HepG2 (cell line): ENCODE results near the gene PROX1. TPM values are rescaled to one million over a fixed set of nuclear protein-coding genes. Genes with fewer than 3 reads are reported as not detected.
A peak's percentile ranks its signal among the peaks of the same experiment; 100 is the strongest.

Experiments used
- CAMTA2 ChIP-seq: sonication (generic); formaldehyde crosslinking; IDR thresholded peaks from 2 replicates; pipeline ENCODE4 v1.4.0; 2020; ENCODE audit warnings: mild to moderate bottlenecking, missing genetic modification reagents, borderline replicate concordance
- JARID2 ChIP-seq: sonication (generic); formaldehyde crosslinking; IDR thresholded peaks from 2 replicates; pipeline ENCODE4 v1.8.1; 2023; ENCODE audit warnings: missing genetic modification reagents, inconsistent platforms; ENCODE audit not compliant: insufficient replicate concordance
- KLF16 ChIP-seq, 2 experiments: sonication (generic) in 1 of 2; formaldehyde crosslinking in 1 of 2; IDR thresholded peaks; 2 replicates each; pipeline versions ENCODE4 v1.6.1 to v1.8.0; 2016 to 2023; ENCODE audit warnings: missing genetic modification reagents in 2 of 2, missing compliant biosample characterization in 1 of 2
- NR2F6 ChIP-seq, 2 experiments: IDR thresholded peaks; 2 replicates each; pipeline ENCODE4 v1.6.1; 2016; ENCODE audit warnings: antibody characterized with exemption in 1 of 2, mild to moderate bottlenecking in 1 of 2
- RCOR2 ChIP-seq: IDR thresholded peaks from 2 replicates; pipeline ENCODE4 v1.6.1; 2016; ENCODE audit warnings: missing biosample characterization, missing genetic modification reagents
- ZNF12 ChIP-seq: sonication (generic); formaldehyde crosslinking; IDR thresholded peaks from 2 replicates; pipeline ENCODE4 v1.5.0; 2020; ENCODE audit warnings: missing genetic modification reagents
- ZNF550 ChIP-seq: sonication (generic); formaldehyde crosslinking; IDR thresholded peaks from 2 replicates; pipeline ENCODE4 v1.4.0; 2020; ENCODE audit warnings: mild to moderate bottlenecking, missing genetic modification reagents, borderline replicate concordance
- ZSCAN31 ChIP-seq: sonication (generic); formaldehyde crosslinking; IDR thresholded peaks from 2 replicates; pipeline ENCODE4 v1.5.0; 2020; ENCODE audit warnings: low read depth, mild to moderate bottlenecking, missing genetic modification reagents
- polyA plus RNA-seq, 8 experiments: library from polyadenylated mRNA; depleted of rRNA in 3 of 8; stranded (reverse) in 7 of 8; unstranded in 1 of 8; fragments of >200 nt; fragmentation: Illumina TruSeq in 4 of 8; extraction: Trizol in 4 of 8; gene quantifications; 2 replicates each; pipeline versions ENCODE4 v1.2.1 to v1.2.3, GENCODE V29; 2011 to 2016; ENCODE audit warnings: low read depth in 4 of 8, missing spikeins in 1 of 8, mixed read lengths in 1 of 8; ENCODE audit not compliant: insufficient read depth in 1 of 8
- total RNA-seq, 5 experiments: library from RNA; depleted of rRNA; stranded (reverse); fragments of >200 nt; fragmentation: Illumina TruSeq; extraction: Trizol; gene quantifications; 2 replicates each; pipeline ENCODE4 v1.2.3, GENCODE V29; 2016; ENCODE audit warnings: low read depth in 1 of 5
- TF ChIP-seq, protein P1 (sequence below): sonication (generic); formaldehyde crosslinking; IDR thresholded peaks from 2 replicates; pipeline ENCODE4 v1.4.0; 2020; ENCODE audit warnings: mild to moderate bottlenecking, missing genetic modification reagents
- TF ChIP-seq, protein P2 (sequence below): sonication (generic); formaldehyde crosslinking; IDR thresholded peaks from 2 replicates; pipeline ENCODE4 v1.8.0; 2022; ENCODE audit warnings: missing genetic modification reagents, mild to moderate bottlenecking, borderline replicate concordance
- TF ChIP-seq, protein P3 (sequence below): sonication (generic); formaldehyde crosslinking; IDR thresholded peaks from 2 replicates; pipeline ENCODE4; 2020; ENCODE audit warnings: missing genetic modification reagents, mild to moderate bottlenecking, borderline replicate concordance
- TF ChIP-seq, protein P4 (sequence below): sonication (generic); formaldehyde crosslinking; IDR thresholded peaks from 2 replicates; pipeline ENCODE4 v1.5.0; 2020; ENCODE audit warnings: mild to moderate bottlenecking, missing genetic modification reagents, borderline replicate concordance

PROX1 gene
- total and polyA plus RNA-seq, 2 of the 13 experiments (the other 11 are each of a cell fraction or from before 2014, with no cell fraction given) = 12.3 to 30.2 TPM

DNA sequence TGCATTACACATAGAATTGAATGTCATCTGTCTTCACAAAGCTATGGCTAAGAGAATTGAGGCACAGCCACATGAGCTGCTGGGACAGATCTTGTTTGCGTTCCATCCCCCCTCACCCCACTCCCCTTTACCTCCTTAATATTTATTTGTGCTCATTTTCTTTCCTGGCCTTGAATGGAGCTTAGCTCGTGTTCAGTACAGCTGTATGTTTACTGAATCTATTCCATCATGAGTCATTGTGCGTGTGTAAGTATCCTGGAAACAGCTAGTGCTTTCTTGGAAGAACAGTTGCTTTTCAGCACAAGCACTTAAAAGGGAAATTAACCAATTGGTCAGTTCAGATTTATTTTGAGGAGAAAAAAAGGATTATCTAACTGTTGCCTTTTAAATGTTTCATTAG lies 14.7 kb downstream of the PROX1 start (continued):
- TF ChIP-seq, protein P1, sequence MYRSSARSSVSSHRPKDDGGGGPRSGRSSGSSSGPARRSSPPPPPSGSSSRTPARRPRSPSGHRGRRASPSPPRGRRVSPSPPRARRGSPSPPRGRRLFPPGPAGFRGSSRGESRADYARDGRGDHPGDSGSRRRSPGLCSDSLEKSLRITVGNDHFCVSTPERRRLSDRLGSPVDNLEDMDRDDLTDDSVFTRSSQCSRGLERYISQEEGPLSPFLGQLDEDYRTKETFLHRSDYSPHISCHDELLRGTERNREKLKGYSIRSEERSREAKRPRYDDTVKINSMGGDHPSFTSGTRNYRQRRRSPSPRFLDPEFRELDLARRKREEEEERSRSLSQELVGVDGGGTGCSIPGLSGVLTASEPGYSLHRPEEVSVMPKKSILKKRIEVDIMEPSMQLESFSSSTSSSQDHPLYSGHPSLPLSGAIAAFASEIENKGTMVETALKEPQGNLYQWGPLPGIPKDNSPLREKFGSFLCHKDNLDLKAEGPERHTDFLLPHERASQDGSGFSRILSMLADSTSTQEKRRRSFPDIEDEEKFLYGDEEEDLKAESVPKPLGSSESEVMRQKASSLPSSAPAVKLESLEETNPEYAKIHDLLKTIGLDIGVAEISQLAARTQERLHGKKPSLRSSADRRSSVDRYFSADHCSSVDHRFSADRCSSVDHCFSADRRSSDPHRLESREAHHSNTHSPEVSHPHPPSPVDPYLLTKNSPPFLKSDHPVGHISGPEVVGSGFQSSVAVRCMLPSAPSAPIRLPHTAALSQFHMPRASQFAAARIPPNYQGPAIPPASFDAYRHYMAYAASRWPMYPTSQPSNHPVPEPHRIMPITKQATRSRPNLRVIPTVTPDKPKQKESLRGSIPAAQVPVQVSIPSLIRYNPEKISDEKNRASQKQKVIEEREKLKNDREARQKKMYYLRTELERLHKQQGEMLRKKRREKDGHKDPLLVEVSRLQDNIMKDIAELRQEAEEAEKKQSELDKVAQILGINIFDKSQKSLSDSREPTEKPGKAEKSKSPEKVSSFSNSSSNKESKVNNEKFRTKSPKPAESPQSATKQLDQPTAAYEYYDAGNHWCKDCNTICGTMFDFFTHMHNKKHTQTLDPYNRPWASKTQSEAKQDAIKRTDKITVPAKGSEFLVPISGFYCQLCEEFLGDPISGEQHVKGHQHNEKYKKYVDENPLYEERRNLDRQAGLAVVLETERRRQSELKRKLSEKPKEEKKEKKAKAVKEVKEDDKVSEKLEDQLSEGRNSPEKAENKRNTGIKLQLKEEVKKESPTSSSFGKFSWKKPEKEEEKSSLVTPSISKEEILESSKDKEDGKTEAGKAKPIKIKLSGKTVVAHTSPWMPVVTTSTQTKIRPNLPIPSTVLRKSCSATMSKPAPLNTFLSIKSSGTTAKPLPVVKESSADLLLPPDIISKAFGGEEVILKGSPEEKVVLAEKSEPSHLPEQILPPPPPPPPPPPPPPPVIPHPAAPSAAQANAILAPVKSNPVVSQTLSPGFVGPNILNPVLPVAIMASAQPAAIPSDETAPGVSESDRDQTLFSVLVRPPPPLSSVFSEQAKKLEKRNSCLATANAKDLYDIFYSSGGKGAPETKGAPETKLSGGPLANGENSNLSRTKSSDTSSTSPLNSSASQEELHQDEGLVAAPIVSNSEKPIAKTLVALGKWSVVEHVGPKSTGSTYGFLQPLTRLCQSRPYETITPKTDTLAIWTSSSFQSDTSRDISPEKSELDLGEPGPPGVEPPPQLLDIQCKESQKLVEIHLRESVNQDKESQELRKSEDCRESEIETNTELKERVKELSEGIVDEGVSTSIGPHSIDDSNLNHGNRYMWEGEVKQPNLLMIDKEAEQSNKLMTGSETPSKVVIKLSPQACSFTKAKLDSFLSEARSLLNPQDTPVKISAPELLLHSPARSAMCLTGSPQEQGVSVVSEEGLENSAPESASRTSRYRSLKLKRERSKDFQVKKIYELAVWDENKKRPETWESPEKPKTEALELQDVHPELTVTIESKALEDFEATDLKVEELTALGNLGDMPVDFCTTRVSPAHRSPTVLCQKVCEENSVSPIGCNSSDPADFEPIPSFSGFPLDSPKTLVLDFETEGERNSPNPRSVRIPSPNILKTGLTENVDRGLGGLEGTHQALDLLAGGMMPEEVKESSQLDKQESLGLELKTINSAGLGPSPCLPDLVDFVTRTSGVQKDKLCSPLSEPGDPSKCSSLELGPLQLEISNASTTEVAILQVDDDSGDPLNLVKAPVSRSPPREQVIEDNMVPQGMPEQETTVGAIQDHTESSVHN = no peak
- TF ChIP-seq NR2F6 (IDR thresholded peaks at IDR 0.05) (no peak), NR2F6 (CRISPR knock-in tag; IDR thresholded peaks at IDR 0.05) (0 out of 2 replicates have a peak, but pooled peaks have one; percentile 15), ZSCAN31 (no peak), ZNF550 (CRISPR knock-in tag) (no peak), KLF16 (CRISPR knock-in tag; IDR thresholded peaks at IDR 0.05) (no peak), CAMTA2 (CRISPR knock-in tag) (no peak), ZNF12 (CRISPR knock-in tag) (no peak), RCOR2 (peak; percentile 62; the same call in 1 of the 2 replicates), JARID2 (CRISPR knock-in tag) (no peak)
- TF ChIP-seq, protein P2, sequence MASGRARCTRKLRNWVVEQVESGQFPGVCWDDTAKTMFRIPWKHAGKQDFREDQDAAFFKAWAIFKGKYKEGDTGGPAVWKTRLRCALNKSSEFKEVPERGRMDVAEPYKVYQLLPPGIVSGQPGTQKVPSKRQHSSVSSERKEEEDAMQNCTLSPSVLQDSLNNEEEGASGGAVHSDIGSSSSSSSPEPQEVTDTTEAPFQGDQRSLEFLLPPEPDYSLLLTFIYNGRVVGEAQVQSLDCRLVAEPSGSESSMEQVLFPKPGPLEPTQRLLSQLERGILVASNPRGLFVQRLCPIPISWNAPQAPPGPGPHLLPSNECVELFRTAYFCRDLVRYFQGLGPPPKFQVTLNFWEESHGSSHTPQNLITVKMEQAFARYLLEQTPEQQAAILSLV (CRISPR knock-in tag) = no peak
- TF ChIP-seq, protein P3, sequence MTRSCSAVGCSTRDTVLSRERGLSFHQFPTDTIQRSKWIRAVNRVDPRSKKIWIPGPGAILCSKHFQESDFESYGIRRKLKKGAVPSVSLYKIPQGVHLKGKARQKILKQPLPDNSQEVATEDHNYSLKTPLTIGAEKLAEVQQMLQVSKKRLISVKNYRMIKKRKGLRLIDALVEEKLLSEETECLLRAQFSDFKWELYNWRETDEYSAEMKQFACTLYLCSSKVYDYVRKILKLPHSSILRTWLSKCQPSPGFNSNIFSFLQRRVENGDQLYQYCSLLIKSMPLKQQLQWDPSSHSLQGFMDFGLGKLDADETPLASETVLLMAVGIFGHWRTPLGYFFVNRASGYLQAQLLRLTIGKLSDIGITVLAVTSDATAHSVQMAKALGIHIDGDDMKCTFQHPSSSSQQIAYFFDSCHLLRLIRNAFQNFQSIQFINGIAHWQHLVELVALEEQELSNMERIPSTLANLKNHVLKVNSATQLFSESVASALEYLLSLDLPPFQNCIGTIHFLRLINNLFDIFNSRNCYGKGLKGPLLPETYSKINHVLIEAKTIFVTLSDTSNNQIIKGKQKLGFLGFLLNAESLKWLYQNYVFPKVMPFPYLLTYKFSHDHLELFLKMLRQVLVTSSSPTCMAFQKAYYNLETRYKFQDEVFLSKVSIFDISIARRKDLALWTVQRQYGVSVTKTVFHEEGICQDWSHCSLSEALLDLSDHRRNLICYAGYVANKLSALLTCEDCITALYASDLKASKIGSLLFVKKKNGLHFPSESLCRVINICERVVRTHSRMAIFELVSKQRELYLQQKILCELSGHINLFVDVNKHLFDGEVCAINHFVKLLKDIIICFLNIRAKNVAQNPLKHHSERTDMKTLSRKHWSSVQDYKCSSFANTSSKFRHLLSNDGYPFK (CRISPR knock-in tag) = no peak
- TF ChIP-seq, protein P4, sequence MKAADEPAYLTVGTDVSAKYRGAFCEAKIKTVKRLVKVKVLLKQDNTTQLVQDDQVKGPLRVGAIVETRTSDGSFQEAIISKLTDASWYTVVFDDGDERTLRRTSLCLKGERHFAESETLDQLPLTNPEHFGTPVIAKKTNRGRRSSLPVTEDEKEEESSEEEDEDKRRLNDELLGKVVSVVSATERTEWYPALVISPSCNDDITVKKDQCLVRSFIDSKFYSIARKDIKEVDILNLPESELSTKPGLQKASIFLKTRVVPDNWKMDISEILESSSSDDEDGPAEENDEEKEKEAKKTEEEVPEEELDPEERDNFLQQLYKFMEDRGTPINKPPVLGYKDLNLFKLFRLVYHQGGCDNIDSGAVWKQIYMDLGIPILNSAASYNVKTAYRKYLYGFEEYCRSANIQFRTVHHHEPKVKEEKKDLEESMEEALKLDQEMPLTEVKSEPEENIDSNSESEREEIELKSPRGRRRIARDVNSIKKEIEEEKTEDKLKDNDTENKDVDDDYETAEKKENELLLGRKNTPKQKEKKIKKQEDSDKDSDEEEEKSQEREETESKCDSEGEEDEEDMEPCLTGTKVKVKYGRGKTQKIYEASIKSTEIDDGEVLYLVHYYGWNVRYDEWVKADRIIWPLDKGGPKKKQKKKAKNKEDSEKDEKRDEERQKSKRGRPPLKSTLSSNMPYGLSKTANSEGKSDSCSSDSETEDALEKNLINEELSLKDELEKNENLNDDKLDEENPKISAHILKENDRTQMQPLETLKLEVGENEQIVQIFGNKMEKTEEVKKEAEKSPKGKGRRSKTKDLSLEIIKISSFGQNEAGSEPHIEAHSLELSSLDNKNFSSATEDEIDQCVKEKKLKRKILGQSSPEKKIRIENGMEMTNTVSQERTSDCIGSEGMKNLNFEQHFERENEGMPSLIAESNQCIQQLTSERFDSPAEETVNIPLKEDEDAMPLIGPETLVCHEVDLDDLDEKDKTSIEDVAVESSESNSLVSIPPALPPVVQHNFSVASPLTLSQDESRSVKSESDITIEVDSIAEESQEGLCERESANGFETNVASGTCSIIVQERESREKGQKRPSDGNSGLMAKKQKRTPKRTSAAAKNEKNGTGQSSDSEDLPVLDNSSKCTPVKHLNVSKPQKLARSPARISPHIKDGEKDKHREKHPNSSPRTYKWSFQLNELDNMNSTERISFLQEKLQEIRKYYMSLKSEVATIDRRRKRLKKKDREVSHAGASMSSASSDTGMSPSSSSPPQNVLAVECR (CRISPR knock-in tag) = no peak; the same call in 1 of the 2 replicates
